ENCODE data around the gene MISP3.

DNA sequence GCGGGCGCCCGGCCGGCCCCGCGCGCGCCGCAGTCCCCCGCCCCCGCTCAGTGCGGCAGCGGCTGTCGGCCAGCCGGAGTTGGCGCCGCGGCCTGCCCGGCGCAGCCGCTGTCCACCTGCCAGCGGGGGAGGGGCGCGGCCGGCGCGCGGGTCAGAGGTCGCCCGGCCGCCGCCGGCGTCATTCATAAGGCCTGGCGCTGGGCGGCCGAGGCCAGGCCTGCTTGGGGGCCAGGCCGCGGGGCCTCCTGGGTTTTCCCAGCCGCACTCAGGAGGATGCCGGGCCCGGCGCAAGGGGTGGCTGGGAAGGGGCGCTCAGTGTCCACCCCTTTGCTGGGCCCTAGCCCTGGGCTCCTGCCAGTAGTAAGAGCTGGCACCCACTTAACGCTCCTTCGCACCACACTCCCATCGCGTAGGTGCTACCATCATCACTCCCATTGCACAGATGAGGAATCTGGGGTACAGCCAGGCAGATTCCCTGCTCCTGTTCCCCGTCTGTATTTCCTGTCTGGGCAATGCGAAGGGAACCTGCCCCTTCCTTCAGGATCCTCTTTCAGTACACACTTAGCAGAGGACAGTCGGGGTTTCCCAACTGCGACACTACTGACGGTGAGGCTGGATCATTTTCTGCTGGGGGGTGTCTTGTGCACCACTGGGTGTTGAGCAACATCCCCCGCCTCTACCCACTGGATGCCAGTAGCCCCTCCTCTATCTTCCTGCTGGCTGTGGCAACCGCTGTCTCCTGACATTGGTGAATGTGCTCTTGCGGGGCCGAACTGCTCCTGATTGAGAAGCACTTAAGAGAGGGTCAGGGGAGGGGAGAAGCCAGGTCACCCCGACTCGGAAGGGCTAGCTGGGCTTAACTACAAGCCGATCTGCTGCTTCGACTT is 45.8 kb downstream of the MISP3 start:
- TF ChIP-seq, protein P1, sequence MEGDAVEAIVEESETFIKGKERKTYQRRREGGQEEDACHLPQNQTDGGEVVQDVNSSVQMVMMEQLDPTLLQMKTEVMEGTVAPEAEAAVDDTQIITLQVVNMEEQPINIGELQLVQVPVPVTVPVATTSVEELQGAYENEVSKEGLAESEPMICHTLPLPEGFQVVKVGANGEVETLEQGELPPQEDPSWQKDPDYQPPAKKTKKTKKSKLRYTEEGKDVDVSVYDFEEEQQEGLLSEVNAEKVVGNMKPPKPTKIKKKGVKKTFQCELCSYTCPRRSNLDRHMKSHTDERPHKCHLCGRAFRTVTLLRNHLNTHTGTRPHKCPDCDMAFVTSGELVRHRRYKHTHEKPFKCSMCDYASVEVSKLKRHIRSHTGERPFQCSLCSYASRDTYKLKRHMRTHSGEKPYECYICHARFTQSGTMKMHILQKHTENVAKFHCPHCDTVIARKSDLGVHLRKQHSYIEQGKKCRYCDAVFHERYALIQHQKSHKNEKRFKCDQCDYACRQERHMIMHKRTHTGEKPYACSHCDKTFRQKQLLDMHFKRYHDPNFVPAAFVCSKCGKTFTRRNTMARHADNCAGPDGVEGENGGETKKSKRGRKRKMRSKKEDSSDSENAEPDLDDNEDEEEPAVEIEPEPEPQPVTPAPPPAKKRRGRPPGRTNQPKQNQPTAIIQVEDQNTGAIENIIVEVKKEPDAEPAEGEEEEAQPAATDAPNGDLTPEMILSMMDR (IDR thresholded peaks at IDR 0.05; ENCODE audit: low read depth, low read length, poor library complexity, severe bottlenecking): no peak
- no peak for TF ChIP-seq EZH2phosphoT487 (IDR thresholded peaks at IDR 0.05; ENCODE audit: borderline replicate concordance, low read length)

All from DOHH2 (cell line).